Activated CD4-positive, CD25-positive, alpha-beta regulatory T cell treated with anti-CD3 and anti-CD28 coated beads, Interleukin-2, amount 50 U/mL, for 72 hours (primary cell): ENCODE measurements around the gene NRCAM.
"Not testable (repeated sequence)": the region's sequence is repeated elsewhere in the genome, so short reads cannot be mapped to it uniquely, and the experiment has no call there.

Experiments used
- DNase-seq: peaks from one replicate; pipeline ENCODE4 v3.0.0; 2021

Gene NRCAM

GRCh38 chr7:108455998-108456677 is at the start of gene NRCAM:
Gene NRCAM, minus strand, starts transcription at chr7:108456436. Its CDS starts 216,372 bp downstream, at chr7:108240064.
- no peak for DNase-seq

- not testable (repeated sequence) for DNase-seq
Measured at GRCh38 chr7:108504576-108504975, 48.3 kb upstream of the NRCAM start.

- DNase-seq: no peak
Measured at GRCh38 chr7:108503112-108504026, 47.1 kb upstream of the NRCAM start.

- no peak for DNase-seq
Measured at GRCh38 chr7:108499566-108499965, 43.3 kb upstream of the NRCAM start.

GRCh38 chr7:108498481-108498880 is 42.2 kb upstream of the NRCAM start:
- no peak for DNase-seq

- DNase-seq: no peak
Measured at GRCh38 chr7:108497082-108497725, 41.0 kb upstream of the NRCAM start.

GRCh38 chr7:108492742-108493141 is 36.5 kb upstream of the NRCAM start:
- DNase-seq: no peak

GRCh38 chr7:108488768-108489538 is 32.7 kb upstream of the NRCAM start:
- DNase-seq: no peak

- DNase-seq: no peak
Measured at GRCh38 chr7:108487646-108488045, 31.4 kb upstream of the NRCAM start.

GRCh38 chr7:108486291-108486966 is 30.2 kb upstream of the NRCAM start:
- no peak for DNase-seq

- DNase-seq: no peak
Measured at GRCh38 chr7:108484137-108484536, 27.9 kb upstream of the NRCAM start.

GRCh38 chr7:108480311-108480710 is 24.1 kb upstream of the NRCAM start:
- no peak for DNase-seq

- no peak for DNase-seq
Measured at GRCh38 chr7:108479751-108480150, 23.5 kb upstream of the NRCAM start.

GRCh38 chr7:108479118-108479517 is 22.9 kb upstream of the NRCAM start:
- no peak for DNase-seq

GRCh38 chr7:108468246-108468645 is 12.0 kb upstream of the NRCAM start:
- no peak for DNase-seq

GRCh38 chr7:108467391-108467790 is 11.2 kb upstream of the NRCAM start:
- no peak for DNase-seq

GRCh38 chr7:108466322-108466721 is 10.1 kb upstream of the NRCAM start:
- not testable (repeated sequence) for DNase-seq

- DNase-seq: no peak
Measured at GRCh38 chr7:108464743-108465142, 8.5 kb upstream of the NRCAM start.

GRCh38 chr7:108463613-108464012 is 7.4 kb upstream of the NRCAM start:
- no peak for DNase-seq

- DNase-seq: no peak
Measured at GRCh38 chr7:108461840-108462239, 5.6 kb upstream of the NRCAM start.

- DNase-seq: no peak
Measured at GRCh38 chr7:108460964-108461363, 4.7 kb upstream of the NRCAM start.

- no peak for DNase-seq
Measured at GRCh38 chr7:108459922-108460551, 3.8 kb upstream of the NRCAM start.
